IMR-90 (cell line): ENCODE measurements around the gene CFAP61.

Experiments used
- BHLHE40 ChIP-seq: fragments of 150-350 bp; IDR thresholded peaks from 2 replicates; pipeline ENCODE4 v1.6.1; 2016; ENCODE audit warnings: mild to moderate bottlenecking, low read depth, low read length
- CEBPB ChIP-seq: IDR thresholded peaks from 2 replicates; pipeline ENCODE4 v1.6.1; 2012; ENCODE audit warnings: low read depth, low read length, improper control_type of control experiment
- ELK1 ChIP-seq: fragments of 150-350 bp; IDR thresholded peaks from 2 replicates; pipeline ENCODE4 v1.6.1; 2016; ENCODE audit warnings: low read depth, mild to moderate bottlenecking, low read length, moderate library complexity, borderline replicate concordance
- FOS ChIP-seq: fragments of 150-350 bp; IDR thresholded peaks from 2 replicates; pipeline ENCODE4 v1.6.1; 2016; ENCODE audit warnings: low read depth, low read length
- MAFK ChIP-seq: IDR thresholded peaks from 2 replicates; pipeline ENCODE4 v1.6.1; 2012; ENCODE audit warnings: low read depth, low read length, improper control_type of control experiment
- MAZ ChIP-seq: IDR thresholded peaks from 2 replicates; pipeline ENCODE4 v1.6.1; 2012; ENCODE audit warnings: low read depth, mild to moderate bottlenecking, low read length, improper control_type of control experiment, moderate library complexity, borderline replicate concordance
- MXI1 ChIP-seq: IDR thresholded peaks from 2 replicates; pipeline ENCODE4 v1.6.1; 2012; ENCODE audit warnings: low read depth, mild to moderate bottlenecking, low read length, moderate library complexity, borderline replicate concordance
- NFE2L2 ChIP-seq: fragments of 150-350 bp; IDR thresholded peaks from 2 replicates; pipeline ENCODE4 v1.6.1; 2016; ENCODE audit warnings: low read depth, mild to moderate bottlenecking, low read length
- POLR2A ChIP-seq: IDR thresholded peaks from 2 replicates; pipeline ENCODE4 v1.6.1; 2012; ENCODE audit warnings: mild to moderate bottlenecking, low read depth, low read length
- RAD21 ChIP-seq: IDR thresholded peaks from 2 replicates; pipeline ENCODE4 v1.6.1; 2012; ENCODE audit warnings: low read length, improper control_type of control experiment
- RCOR1 ChIP-seq: IDR thresholded peaks from 2 replicates; pipeline ENCODE4 v1.6.1; 2012; ENCODE audit warnings: mild to moderate bottlenecking, low read length, improper control_type of control experiment; ENCODE audit not compliant: insufficient replicate concordance
- RFX5 ChIP-seq: IDR thresholded peaks from 2 replicates; pipeline ENCODE4 v1.8.0; 2012; ENCODE audit warnings: low read depth, mild to moderate bottlenecking, low read length, moderate library complexity
- SMC3 ChIP-seq: fragments of 150-350 bp; IDR thresholded peaks from 2 replicates; pipeline ENCODE4 v1.6.1; 2016; ENCODE audit warnings: low read depth, mild to moderate bottlenecking, antibody characterized with exemption, low read length, moderate library complexity
- TF ChIP-seq, protein P1 (sequence below): conservative IDR thresholded peaks from 2 replicates; pipeline ENCODE4 v1.5.1; 2012; ENCODE audit warnings: mild to moderate bottlenecking, low read depth, low read length, improper control_type of control experiment

DNA sequence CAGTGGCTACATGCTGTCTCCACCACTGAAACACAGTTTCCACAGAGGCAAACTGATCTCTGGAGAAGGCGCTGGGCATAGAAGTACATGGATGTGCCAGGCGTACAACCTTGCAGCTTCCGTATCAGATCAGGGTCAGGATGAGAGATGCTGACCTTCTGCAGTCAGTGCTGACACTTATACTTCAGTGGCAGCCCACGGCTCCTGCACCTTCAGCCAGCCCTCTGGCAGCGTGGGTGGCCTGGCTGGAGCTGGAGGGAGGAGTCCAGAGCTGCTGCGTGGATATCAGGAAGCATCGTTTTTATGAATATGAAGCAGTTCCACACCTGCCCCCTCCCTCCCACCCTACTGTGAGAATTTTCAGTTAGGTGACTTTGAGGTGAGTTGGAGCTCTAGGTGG lies 149.3 kb downstream of the CFAP61 start:
- TF ChIP-seq, protein P1, sequence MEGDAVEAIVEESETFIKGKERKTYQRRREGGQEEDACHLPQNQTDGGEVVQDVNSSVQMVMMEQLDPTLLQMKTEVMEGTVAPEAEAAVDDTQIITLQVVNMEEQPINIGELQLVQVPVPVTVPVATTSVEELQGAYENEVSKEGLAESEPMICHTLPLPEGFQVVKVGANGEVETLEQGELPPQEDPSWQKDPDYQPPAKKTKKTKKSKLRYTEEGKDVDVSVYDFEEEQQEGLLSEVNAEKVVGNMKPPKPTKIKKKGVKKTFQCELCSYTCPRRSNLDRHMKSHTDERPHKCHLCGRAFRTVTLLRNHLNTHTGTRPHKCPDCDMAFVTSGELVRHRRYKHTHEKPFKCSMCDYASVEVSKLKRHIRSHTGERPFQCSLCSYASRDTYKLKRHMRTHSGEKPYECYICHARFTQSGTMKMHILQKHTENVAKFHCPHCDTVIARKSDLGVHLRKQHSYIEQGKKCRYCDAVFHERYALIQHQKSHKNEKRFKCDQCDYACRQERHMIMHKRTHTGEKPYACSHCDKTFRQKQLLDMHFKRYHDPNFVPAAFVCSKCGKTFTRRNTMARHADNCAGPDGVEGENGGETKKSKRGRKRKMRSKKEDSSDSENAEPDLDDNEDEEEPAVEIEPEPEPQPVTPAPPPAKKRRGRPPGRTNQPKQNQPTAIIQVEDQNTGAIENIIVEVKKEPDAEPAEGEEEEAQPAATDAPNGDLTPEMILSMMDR = no peak
- TF ChIP-seq SMC3 = no peak
- no peak for TF ChIP-seq MAFK
- TF ChIP-seq BHLHE40 = no peak
- no peak for TF ChIP-seq MAZ
- TF ChIP-seq POLR2A = no peak
- no peak for TF ChIP-seq RAD21
- TF ChIP-seq NFE2L2 = no peak
- TF ChIP-seq CEBPB = no peak
- no peak for TF ChIP-seq FOS
- no peak for TF ChIP-seq RCOR1
- no peak for TF ChIP-seq RFX5
- no peak for TF ChIP-seq ELK1
- TF ChIP-seq MXI1 = no peak
